Heart left ventricle (tissue), 11 donors: Measurements from ENCODE around the gene EXOC1L. TPM values are rescaled to one million over a fixed set of nuclear protein-coding genes. Genes with fewer than 3 reads are reported as not detected.

Experiments
- polyA plus RNA-seq, 2 donors: library from polyadenylated mRNA; stranded (reverse); fragments of 200-250 nt; gene quantifications; one replicate each; pipeline ENCODE4 v1.2.3, GENCODE V29; 2013
- total RNA-seq, 9 donors: library from RNA; depleted of rRNA in 2 of 9; stranded (reverse); fragments of >200 nt in 2 of 9; fragmentation: NEBNext Ultra II Directional in 3 of 9; extraction: Animal tissue kit (Norgen Biotek cat#: 25700) in 3 of 9; gene quantifications; one replicate each; pipeline versions ENCODE4 v1.1.0 to v1.2.4, GENCODE V29; 2016 to 2023
- donor health status: ischemic (EF 13 %, LVEDD 7.1; RV severe dilation, severe dysfunction).
- donor health status: healthy with polysubstance abuse.
- donor health status: DM: no; HTN: yes; CAD: no.
- donor health status: DM: no; HTN: no; CAD: no.
- donor health status: ischemic (EF 25% LVEDD 5.7; RV mildly dilated, moderate dysfunction).
- donor health status: healthy.
- donor health status: DM: yes; HTN: yes; CAD: no.
- donor health status: PGD.
- donor health status: nonischemic (EF 23%, LVEDD 6.1; RV moderate dilation, normal function).

The EXOC1L gene
- total and polyA plus RNA-seq, 11 donors, result not detected

Other genes with a start within 250 kb of the EXOC1L start
- not detected for gene PDCL2, start 227.5 kb upstream of the EXOC1L start, total RNA-seq
- gene PDCL2, start 227.5 kb upstream of the EXOC1L start, polyA plus RNA-seq, result not detected
- gene NMU, start 183.5 kb upstream of the EXOC1L start, total RNA-seq, result 1 to 10 TPM in 1 of 9 donors, not detected in 8; 2.0 TPM
- gene NMU, start 183.5 kb upstream of the EXOC1L start, polyA plus RNA-seq, result not detected
- 10 to 100 TPM; 15.2 to 27.7 (median 21.4) TPM for gene EXOC1, start 33.9 kb downstream of the EXOC1L start, total RNA-seq
- 10 to 100 TPM; 11.0 to 21.7 TPM for gene EXOC1, start 33.9 kb downstream of the EXOC1L start, polyA plus RNA-seq
- 1 to 10 TPM; 2.3 to 6.3 (median 2.5) TPM for gene CEP135, start 129.2 kb downstream of the EXOC1L start, total RNA-seq
- gene CEP135, start 129.2 kb downstream of the EXOC1L start, polyA plus RNA-seq, result 1 to 10 TPM; 1.4 to 1.6 TPM